Neural progenitor cell (in vitro differentiated cells): ENCODE data around the gene RNF225.

Source experiments
- CTCF ChIP-seq: fragments of 200-600 bp; sonication (generic); IDR thresholded peaks from 2 replicates; pipeline ENCODE4 v1.5.1; 2017; ENCODE audit warnings: antibody characterized with exemption, mild to moderate bottlenecking
- EZH2 ChIP-seq: fragments of 200-600 bp; sonication (generic); IDR thresholded peaks from 2 replicates; pipeline ENCODE4 v1.6.1; 2017; ENCODE audit warnings: antibody characterized with exemption, mild to moderate bottlenecking, moderate library complexity
- EZH2phosphoT487 ChIP-seq: fragments of 200-600 bp; sonication (generic); IDR thresholded peaks from 2 replicates; pipeline ENCODE4 v1.6.1; 2017; ENCODE audit warnings: antibody characterized with exemption

- TF ChIP-seq CTCF, result no peak
- TF ChIP-seq EZH2phosphoT487, result no peak
- TF ChIP-seq EZH2, result no peak
Measured at GRCh38 chr19:58395220-58395978, at the start of gene RNF225.
